ENCODE data around the gene POP7. TPM values are rescaled to one million over a fixed set of nuclear protein-coding genes. Genes with fewer than 3 reads are reported as not detected.
"Not testable (repeated sequence)": the region's sequence is repeated elsewhere in the genome, so short reads cannot be mapped to it uniquely, and the experiment has no call there.

POP7 gene
- total and polyA plus RNA-seq, 10 donors: 14.9 to 39.1 (median 18.8) TPM

GRCh38 chr7:100711369-100711768, 5.4 kb downstream of the POP7 start:
- 93 to 96% (median 95%) methylated on average over 9 to 11 of the region's 11 CpGs for WGBS, 5 donors
- peaks cover 0 to 19% (median 0%) of the 10 kb centered on the region in 6 donors for H3K36me3 ChIP-seq
- H3K9me3 ChIP-seq: no peaks in the 10 kb centered on the region
- DNase-seq: no peak
- no peak overlapping the region for H3K4me3 ChIP-seq
- intact Hi-C loops (cut with DNase I; ENCODE audit: low total_unique reads): no loop called here
- H3K4me1 ChIP-seq: peaks cover 6 to 19% (median 14%) of the 10 kb centered on the region in 6 donors
- TF ChIP-seq CTCF (IDR thresholded peaks at IDR 0.05 in 8 of 11, conservative IDR thresholded peaks at IDR 0.05 in 3 of 11): no peak
- no peak for TF ChIP-seq POLR2AphosphoS5 (IDR thresholded peaks at IDR 0.05)
- TF ChIP-seq POLR2A (IDR thresholded peaks at IDR 0.05): no peak
- no peak overlapping the region for H3K27ac ChIP-seq
- H3K27me3 ChIP-seq (replicated peaks in 1 of 7): peaks cover 0 to 1% (median 0%) of the 10 kb centered on the region in 7 donors

GRCh38 chr7:100714725-100715124, 8.8 kb downstream of the POP7 start:
- 81 to 91% (median 85%) methylated on average over 3 to 8 of the region's 8 CpGs for WGBS, 5 donors
- Histone ChIP-seq H3K4me3 (no peak overlapping the region), H3K27ac (no peak overlapping the region), H3K9me3 (peaks cover 0 to 17% (median 8%) of the 10 kb centered on the region in 8 donors), H3K4me1 (no peaks in the 10 kb centered on the region), H3K27me3 (replicated peaks in 1 of 7) (peaks cover 0 to 27% (median 5%) of the 10 kb centered on the region in 7 donors), H3K36me3 (no peaks in the 10 kb centered on the region)
- DNase-seq: no peak
- TF ChIP-seq CTCF (IDR thresholded peaks at IDR 0.05 in 8 of 11, conservative IDR thresholded peaks at IDR 0.05 in 3 of 11) (no peak), POLR2AphosphoS5 (IDR thresholded peaks at IDR 0.05) (no peak), POLR2A (IDR thresholded peaks at IDR 0.05) (no peak)
- intact Hi-C loops (cut with DNase I; ENCODE audit: low total_unique reads): no loop called here

- DNase-seq: not testable (repeated sequence)
Observed at GRCh38 chr7:100717073-100717472, 11.2 kb downstream of the POP7 start.

GRCh38 chr7:100719523-100720278, 13.8 kb downstream of the POP7 start:
- intact Hi-C loops (cut with DNase I; ENCODE audit: low total_unique reads): no loop called here
- H3K4me1 ChIP-seq: peaks cover 0 to 17% (median 11%) of the 10 kb centered on the region in 6 donors
- 48 to 58% (median 51%) methylated on average over 6 to 8 of the region's 8 CpGs for WGBS, 5 donors
- peaks cover 0 to 77% (median 41%) of the 10 kb centered on the region in 7 donors for H3K27me3 ChIP-seq (replicated peaks in 1 of 7)
- TF ChIP-seq CTCF (IDR thresholded peaks at IDR 0.05 in 8 of 11, conservative IDR thresholded peaks at IDR 0.05 in 3 of 11) (no peak), POLR2AphosphoS5 (IDR thresholded peaks at IDR 0.05) (no peak), POLR2A (IDR thresholded peaks at IDR 0.05) (no peak)
- no peak overlapping the region for H3K4me3 ChIP-seq
- no peak overlapping the region for H3K27ac ChIP-seq
- DNase-seq: no peak
- no peaks in the 10 kb centered on the region for H3K36me3 ChIP-seq
- H3K9me3 ChIP-seq: peaks cover 0 to 17% (median 8%) of the 10 kb centered on the region in 8 donors

More at GRCh38 chr7:100717073-100717472, 11.2 kb downstream of the POP7 start:
- WGBS, 5 donors: 88 to 98% (median 94%) methylated on average over 2 of the region's 2 CpGs
- H3K27ac ChIP-seq; H3K4me3 ChIP-seq; intact Hi-C loops (cut with DNase I; ENCODE audit: low total_unique reads); H3K36me3 ChIP-seq: not testable (repeated sequence)
- Histone ChIP-seq H3K27me3 (replicated peaks in 1 of 7) (peaks cover 0 to 51% (median 26%) of the 10 kb centered on the region in 7 donors), H3K9me3 (peaks cover 0 to 17% (median 8%) of the 10 kb centered on the region in 8 donors), H3K4me1 (peaks cover 0 to 17% (median 11%) of the 10 kb centered on the region in 6 donors)

Measured in spleen (tissue), 11 donors.